ENCODE measurements around the gene ULBP2.
"Not testable (repeated sequence)": the region's sequence is repeated elsewhere in the genome, so short reads cannot be mapped to it uniquely, and the experiment has no call there.

ULBP2 gene

GRCh38 chr6:149953390-149953789 lies 11.6 kb downstream of the ULBP2 start:
- not testable (repeated sequence) for DNase-seq

GRCh38 chr6:149953934-149954327 lies 12.1 kb downstream of the ULBP2 start:
- DNase-seq = not testable (repeated sequence)

- not testable (repeated sequence) for DNase-seq
Observed at GRCh38 chr6:149954328-149954983, 12.6 kb downstream of the ULBP2 start.

GRCh38 chr6:149954984-149955653 lies 13.3 kb downstream of the ULBP2 start:
- DNase-seq = not testable (repeated sequence)

- not testable (repeated sequence) for DNase-seq
Observed at GRCh38 chr6:149955654-149956317, 14.0 kb downstream of the ULBP2 start.

GRCh38 chr6:149958124-149958523 lies 16.3 kb downstream of the ULBP2 start:
- DNase-seq = not testable (repeated sequence)

- not testable (repeated sequence) for DNase-seq
Observed at GRCh38 chr6:149959806-149960205, 18.0 kb downstream of the ULBP2 start.

- DNase-seq = no peak
Observed at GRCh38 chr6:149960488-149960887, 18.7 kb downstream of the ULBP2 start.

GRCh38 chr6:149961728-149962425 lies 20.1 kb downstream of the ULBP2 start:
- no peak for DNase-seq

- DNase-seq = no peak
Observed at GRCh38 chr6:149962461-149963211, 20.8 kb downstream of the ULBP2 start.

GRCh38 chr6:149963212-149963461 lies 21.3 kb downstream of the ULBP2 start:
- DNase-seq = no peak

GRCh38 chr6:149963462-149964307 lies 21.9 kb downstream of the ULBP2 start, which contains the start of gene ULBP1:
Gene ULBP1 (plus strand): TSS chr6:149963943. CDS start chr6:149964050, 107 bp downstream.
- peak; percentile 88 for DNase-seq

GRCh38 chr6:149964308-149965193 lies 22.7 kb downstream of the ULBP2 start:
- no peak for DNase-seq

GRCh38 chr6:149965194-149966020 lies 23.6 kb downstream of the ULBP2 start:
- no peak for DNase-seq

GRCh38 chr6:149966319-149966718 lies 24.5 kb downstream of the ULBP2 start:
- not testable (repeated sequence) for DNase-seq

- no peak for DNase-seq
Observed at GRCh38 chr6:149967591-149967990, 25.8 kb downstream of the ULBP2 start.

- DNase-seq = not testable (repeated sequence)
Observed at GRCh38 chr6:149967999-149968398, 26.2 kb downstream of the ULBP2 start.

GRCh38 chr6:149968909-149969308 lies 27.1 kb downstream of the ULBP2 start:
- DNase-seq = not testable (repeated sequence)

GRCh38 chr6:149969635-149970034 lies 27.8 kb downstream of the ULBP2 start:
- DNase-seq = no peak

- DNase-seq = not testable (repeated sequence)
Observed at GRCh38 chr6:149974394-149974793, 32.6 kb downstream of the ULBP2 start.

Data from left hindlimb (tissue), 1 donor.